ENCODE results near the gene DHRS7B. TPM values are rescaled to one million over a fixed set of nuclear protein-coding genes. Genes with fewer than 3 reads are reported as not detected.
A peak's percentile ranks its signal among the peaks of the same experiment; 100 is the strongest.

DHRS7B gene
- total RNA-seq, 1 donor from 2014 or later: 20.9 TPM

GRCh38 chr17:21163101-21163500, 36.3 kb downstream of the DHRS7B start:
- Histone ChIP-seq H3K4me3 (no peak overlapping the region), H3K27ac (peak overlapping the region; percentile 19), H3K9me3 (no peaks in the 10 kb centered on the region), H3K27me3 (ENCODE audit: low read depth) (no peaks in the 10 kb centered on the region), H3K36me3 (no peaks in the 10 kb centered on the region), H3K4me1 (peaks cover 46% of the 10 kb centered on the region)
- intact Hi-C loops (cut with DNase I): no loop called here
- no peak for TF ChIP-seq CTCF (IDR thresholded peaks at IDR 0.05)
- DNase-seq (no peak), ATAC-seq (no peak)

GRCh38 chr17:21164216-21164615, 37.5 kb downstream of the DHRS7B start:
- no peaks in the 10 kb centered on the region for H3K27me3 ChIP-seq (ENCODE audit: low read depth)
- no peaks in the 10 kb centered on the region for H3K9me3 ChIP-seq
- intact Hi-C loops (cut with DNase I): no loop called here
- no peak overlapping the region for H3K27ac ChIP-seq
- no peak overlapping the region for H3K4me3 ChIP-seq
- TF ChIP-seq CTCF (IDR thresholded peaks at IDR 0.05): no peak
- DNase-seq (no peak), ATAC-seq (no peak)
- H3K4me1 ChIP-seq: peaks cover 49% of the 10 kb centered on the region
- no peaks in the 10 kb centered on the region for H3K36me3 ChIP-seq

GRCh38 chr17:21164620-21165019, 37.9 kb downstream of the DHRS7B start:
- intact Hi-C loops (cut with DNase I): no loop called here
- H3K4me1 ChIP-seq: peaks cover 53% of the 10 kb centered on the region

GRCh38 chr17:21165922-21166594, 39.3 kb downstream of the DHRS7B start:
- Histone ChIP-seq H3K27me3 (ENCODE audit: low read depth) (no peaks in the 10 kb centered on the region), H3K4me3 (no peak overlapping the region), H3K36me3 (no peaks in the 10 kb centered on the region), H3K9me3 (no peaks in the 10 kb centered on the region), H3K4me1 (peaks cover 58% of the 10 kb centered on the region), H3K27ac (peak overlapping the region; percentile 75)
- DNase-seq (no peak), ATAC-seq (no peak)
- TF ChIP-seq CTCF (IDR thresholded peaks at IDR 0.05): no peak
- intact Hi-C loops (cut with DNase I): no loop called here

More at GRCh38 chr17:21164620-21165019, 37.9 kb downstream of the DHRS7B start:
- Histone ChIP-seq H3K27me3 (ENCODE audit: low read depth) (no peaks in the 10 kb centered on the region), H3K36me3 (no peaks in the 10 kb centered on the region), H3K9me3 (no peaks in the 10 kb centered on the region), H3K27ac (no peak overlapping the region), H3K4me3 (no peak overlapping the region)
- no peak for ATAC-seq
- TF ChIP-seq CTCF (IDR thresholded peaks at IDR 0.05): no peak
- no peak for DNase-seq

GRCh38 chr17:21166595-21167210, 39.9 kb downstream of the DHRS7B start:
- no peak for TF ChIP-seq CTCF (IDR thresholded peaks at IDR 0.05)
- H3K9me3 ChIP-seq: no peaks in the 10 kb centered on the region
- DNase-seq: no peak
- H3K4me3 ChIP-seq: no peak overlapping the region
- peaks cover 59% of the 10 kb centered on the region for H3K4me1 ChIP-seq
- no peaks in the 10 kb centered on the region for H3K27me3 ChIP-seq (ENCODE audit: low read depth)
- peak in 1 of 2 donors; percentile 23 for ATAC-seq
- peak overlapping the region; percentile 75 for H3K27ac ChIP-seq
- intact Hi-C loops (cut with DNase I): no loop called here
- H3K36me3 ChIP-seq: no peaks in the 10 kb centered on the region
